NCI-H1105 (cell line): ENCODE measurements around the gene PSTPIP1.

Experiments
- DNase-seq: peaks from one replicate; lab custom pipeline; 2025; lab: John Stamatoyannopoulos, UW

The PSTPIP1 gene

DNA sequence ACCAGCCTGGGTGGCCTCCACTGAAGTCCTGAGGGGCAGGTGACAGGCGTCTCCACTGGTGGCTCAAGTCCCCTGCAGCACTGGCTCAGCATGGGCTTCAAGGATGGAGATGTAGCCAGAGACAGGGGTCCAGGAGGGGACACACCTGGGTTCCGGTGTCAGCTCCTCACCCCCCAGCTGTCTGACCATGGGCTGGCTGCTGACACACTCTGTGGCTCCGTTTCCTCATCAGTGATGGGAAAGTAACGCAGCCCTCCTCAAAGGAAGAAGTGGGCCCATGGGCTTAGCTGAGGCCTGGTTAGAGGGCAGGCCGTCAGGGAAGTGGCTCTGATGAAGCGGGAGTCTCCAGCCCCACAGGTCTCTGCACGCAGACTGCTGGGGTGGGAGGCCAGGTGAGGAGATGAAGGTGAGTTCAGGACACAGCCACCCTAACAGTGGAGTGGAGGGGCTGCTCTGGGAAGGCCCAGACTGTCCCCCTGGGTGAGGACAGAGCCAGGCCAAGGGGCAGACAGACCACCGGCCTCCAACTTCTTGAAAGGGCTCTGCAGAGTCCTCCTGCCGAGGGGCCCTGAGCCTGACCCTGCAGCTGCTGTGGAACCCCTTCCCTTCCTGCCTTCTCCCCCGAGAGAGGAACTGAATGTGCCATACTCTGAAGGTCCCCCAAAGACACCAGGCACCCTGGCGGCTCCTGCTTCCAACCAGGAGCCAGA, 24.0 kb downstream of the PSTPIP1 start:
- DNase-seq = no peak

DNA sequence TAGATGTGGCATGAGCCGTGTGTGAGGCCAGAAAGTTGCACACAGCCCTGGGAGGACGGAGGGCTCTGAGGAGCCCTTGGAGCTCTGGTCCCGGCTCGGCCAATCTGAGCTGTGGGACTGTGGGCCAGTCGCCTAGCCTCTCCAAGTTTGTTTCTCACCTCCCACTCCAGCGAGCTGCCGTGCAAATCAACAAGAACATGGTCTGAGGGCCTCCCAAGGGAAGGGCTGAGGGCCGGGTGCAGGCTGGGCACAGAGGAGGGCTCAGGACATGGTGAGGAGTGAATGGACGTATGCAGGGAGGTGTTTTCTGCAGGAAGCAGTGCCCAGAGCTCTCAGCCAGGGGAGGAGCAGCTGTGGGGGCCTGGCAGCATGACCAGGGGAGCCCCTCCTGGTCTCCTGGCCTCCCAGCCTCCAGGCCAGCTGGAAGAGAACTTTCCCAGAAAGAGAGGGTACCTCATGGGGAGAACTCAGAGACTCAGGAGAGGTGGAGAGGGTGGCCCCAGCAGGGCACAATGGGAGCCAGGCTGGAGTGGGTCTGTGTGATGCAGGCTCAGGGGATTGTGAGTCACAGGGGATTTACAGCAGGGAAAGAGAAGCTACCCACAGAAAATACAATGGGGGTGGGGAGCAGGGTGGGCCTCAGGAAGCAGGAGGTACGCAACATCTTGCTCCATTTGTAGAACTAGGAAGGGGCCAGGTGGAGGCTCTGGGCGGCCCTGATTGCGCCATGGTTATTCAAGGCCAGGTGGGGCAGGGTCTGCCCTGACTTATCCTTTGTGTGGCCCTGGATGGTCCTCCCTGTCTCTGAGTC, 24.8 kb downstream of the PSTPIP1 start:
- DNase-seq = no peak

DNA sequence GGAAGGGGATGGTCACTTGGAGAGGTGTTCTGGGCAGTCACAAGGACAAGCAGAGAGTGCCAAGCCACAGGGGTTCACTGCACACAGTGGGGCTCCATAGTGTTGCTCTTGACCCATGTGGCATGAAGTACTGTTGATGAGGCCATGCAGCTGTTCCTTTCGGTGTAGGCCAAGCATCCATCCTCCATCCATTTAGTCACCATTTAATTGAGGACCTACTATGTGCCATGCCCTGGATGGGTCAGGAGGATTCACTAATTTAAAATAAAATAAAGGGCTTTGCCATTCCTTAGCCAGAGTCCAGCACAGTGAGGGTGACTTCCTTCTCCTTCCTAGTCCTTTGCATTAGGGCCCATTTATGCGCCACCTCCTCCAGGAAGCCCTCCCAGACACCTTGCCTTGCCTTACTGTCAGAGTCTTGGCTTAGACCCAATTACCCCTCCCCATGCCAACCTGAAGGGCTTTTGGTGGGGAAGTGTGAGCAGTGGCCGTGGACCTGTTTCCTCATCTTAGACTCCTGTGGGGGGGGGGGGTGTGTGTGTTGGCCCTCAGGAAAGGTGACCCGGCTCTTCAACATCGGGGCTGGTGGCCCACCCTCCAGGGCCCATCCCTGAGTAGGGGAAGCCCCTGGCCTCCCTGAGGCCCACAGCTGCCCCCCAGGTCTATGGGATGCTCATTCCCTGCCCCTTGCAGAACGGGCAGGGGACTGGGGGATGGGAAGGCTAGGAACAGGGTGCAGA, 25.6 kb downstream of the PSTPIP1 start:
- no peak for DNase-seq

DNA sequence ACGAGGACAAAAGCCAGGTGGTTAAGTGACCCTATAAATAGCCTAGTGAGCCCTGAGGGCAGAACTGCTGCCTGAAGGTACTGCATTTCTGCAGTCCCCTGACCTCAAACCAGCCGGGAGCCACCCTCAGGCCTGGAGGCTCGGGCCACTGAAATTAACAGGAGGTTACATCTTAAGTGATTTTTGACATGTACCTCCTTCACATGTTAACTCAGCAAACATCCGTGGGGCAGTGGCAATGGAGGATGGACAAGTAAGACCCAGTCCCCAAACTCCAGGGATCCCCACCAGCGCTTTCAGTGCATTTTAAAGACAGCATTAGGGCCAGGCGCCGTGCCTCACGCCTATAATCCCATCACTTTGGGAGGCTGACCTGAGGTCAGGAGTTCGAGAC, 26.2 kb downstream of the PSTPIP1 start:
- DNase-seq = no peak

DNA sequence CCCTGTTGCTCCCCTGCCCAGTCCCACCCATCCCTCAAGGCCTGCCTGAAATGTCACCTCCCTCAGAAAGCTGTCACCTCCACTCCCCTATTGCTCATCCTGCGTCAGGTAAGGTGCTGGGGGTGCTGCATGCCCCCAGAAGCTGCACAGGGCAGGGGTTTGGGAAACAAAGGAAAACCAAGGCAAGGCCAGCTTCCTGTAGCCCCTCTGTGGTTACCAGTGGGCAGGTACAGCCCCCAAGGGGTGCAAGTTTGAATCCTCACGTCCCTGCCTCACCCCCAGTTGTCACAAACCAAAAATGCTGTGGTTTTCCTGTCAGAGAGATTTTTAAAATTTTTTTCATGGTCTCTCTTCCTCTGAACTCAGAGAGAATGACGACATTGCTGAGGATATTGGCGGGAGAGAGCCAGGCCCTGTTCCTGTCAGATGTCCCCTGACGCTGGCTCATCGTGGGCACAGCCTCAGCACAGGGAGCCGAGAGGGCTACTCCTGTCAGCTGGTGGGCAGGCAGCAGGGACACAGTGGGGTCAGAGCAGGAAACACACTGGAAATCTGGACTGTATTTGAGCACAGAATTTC, 27.0 kb downstream of the PSTPIP1 start:
- DNase-seq = no peak

DNA sequence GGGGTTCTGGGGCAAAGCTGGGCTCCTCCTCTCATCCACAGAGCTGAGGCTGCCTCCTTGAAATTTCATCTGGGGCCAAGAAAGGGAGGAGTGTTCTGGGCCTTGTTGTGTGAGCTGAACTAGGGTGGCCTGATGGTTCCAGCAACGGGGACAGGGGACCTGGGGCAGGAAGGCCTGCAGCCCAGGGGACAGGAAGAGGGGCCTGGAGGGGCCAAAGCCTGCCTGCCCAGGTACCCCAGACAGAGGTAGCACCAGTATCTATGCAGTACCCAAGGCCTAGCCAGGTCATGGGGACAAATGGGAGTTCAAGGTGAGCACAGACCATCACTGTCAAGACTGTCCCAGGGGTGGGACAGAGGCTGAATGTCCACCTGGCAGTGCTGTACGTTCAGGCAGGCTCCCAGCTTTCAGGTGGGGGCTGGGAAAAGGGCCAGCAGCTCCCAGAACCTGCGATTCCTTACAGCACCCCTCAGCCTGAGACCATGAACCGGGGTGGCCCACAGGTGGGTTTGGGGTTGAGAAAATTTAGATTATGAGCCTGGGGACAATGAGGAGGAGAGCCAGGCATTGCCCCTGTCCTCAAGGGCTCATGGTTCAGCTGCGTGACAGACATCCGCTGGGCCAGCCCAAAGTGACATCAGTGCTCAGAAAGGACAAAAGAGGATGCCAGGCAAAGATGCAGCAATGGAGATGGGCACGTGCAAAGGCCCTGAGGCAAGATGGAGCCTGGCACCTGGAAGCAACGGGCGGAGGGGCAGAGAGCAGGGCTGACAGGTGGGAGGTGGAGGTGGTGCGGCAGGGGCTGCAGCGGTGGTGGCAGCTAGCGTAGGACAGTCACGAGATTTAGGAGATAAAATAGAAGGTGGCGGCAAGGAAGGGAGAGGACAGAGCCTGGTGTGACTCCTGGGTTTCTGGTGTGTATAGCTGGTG, 28.0 kb downstream of the PSTPIP1 start:
- no peak for DNase-seq

DNA sequence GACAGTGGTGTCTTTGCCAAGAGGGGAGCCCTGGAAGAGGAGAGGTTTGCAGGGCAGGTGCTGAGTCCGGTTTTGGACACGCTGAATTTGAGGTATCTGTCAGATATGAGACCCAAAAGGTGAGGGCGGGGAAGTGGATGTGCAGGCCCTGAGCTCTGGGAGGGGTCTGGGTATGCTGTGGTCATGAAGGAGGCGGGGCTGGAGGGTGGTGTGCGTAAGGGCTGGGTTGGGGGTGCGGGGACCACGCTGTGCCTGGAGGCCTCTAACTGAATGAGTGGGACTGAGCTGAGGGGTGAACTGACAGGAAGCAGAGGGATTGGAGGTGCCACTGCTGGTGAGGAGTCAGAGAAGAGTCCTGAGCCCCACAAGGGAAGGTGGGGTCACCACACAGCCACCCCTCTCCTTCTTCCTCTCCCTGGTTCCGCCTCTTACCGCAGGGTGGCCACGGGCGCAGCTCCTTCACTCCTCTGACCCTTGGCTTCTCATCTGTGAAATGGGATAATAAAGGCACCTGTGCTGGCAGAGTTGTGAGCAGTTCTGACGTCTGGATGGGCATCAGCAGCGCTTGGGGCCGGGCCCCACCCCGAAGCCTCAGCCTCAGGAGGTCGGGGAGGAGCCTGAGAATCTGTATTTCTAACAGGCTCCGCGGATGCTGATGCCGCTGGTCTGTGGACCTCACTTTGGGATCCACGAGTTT, 28.8 kb downstream of the PSTPIP1 start:
- DNase-seq = no peak

DNA sequence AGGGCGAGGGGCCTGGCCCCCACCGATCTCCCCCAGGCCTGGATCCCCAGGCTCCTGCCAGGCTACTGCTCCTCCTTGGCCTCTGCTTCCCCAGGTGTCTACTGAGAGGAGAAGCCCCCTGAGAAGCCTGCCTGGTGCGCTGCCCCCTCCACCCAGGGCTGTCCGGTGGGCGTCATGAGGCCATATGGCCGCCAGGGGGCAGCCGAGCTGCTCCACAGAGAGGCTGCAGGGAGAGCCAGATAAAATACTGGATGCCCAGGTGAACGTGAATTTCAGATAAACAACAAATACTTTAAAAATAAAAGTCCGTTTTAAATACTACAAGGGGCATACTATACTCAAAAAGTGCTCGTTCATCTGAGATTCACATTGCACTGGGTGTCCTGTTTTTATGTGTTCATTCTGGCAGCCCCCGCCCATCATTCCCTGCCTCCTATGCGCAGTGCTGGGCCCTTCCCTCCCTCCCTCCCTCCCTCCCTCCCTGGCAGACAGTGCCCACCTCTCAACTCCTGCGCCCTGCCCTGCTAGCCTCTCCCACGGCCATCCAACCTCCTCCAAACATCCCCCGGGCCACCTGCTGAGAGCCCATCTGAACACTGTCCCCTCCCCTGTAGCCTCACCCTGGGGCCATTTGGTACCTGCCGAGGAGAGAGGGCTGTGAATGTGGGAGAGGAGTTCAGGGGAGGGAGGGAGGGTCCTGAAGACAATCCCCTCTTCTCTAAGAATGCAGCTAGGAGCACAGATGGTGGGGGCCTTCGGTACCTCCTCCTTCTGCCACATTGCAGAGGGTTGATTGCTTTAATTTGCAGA, 29.6 kb downstream of the PSTPIP1 start:
- DNase-seq = peak; percentile 13

DNA sequence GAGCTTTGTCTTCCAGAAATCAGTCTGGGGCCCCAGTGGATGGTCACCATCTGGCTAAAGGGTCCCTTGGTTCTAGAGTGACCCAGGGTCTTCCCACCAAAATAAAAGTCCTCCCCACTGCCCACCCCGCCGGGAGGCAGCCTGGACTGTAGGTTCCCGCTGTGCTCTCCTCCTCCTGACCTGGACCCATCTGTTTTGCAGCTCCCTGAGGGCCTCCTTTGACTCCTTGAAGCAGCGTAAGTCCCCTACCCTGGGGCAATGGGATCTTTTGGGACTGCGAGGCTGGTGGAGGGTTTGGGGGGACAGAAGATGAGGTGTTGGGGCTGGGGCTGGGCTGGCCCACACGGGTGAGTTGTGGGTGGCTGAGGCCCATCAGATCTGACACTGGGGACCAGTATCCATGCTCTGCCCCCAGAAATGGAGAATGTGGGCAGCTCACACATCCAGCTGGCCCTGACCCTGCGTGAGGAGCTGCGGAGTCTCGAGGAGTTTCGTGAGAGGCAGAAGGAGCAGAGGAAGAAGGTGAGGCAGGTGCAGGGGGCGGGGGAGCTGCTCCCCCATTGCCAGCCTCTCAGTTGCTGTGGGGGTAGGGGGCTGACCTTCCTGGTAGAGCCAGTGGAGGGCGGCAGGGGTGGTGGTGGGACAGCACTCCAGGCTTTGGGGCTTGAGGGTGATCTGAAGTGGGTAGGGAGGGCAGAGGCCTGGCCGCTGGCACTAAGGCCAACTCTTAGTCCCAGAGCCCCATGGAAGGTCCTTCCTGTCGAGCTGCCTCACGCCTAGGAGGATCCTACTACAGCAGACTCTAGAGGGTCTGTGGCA, 30.4 kb downstream of the PSTPIP1 start:
- DNase-seq = no peak

DNA sequence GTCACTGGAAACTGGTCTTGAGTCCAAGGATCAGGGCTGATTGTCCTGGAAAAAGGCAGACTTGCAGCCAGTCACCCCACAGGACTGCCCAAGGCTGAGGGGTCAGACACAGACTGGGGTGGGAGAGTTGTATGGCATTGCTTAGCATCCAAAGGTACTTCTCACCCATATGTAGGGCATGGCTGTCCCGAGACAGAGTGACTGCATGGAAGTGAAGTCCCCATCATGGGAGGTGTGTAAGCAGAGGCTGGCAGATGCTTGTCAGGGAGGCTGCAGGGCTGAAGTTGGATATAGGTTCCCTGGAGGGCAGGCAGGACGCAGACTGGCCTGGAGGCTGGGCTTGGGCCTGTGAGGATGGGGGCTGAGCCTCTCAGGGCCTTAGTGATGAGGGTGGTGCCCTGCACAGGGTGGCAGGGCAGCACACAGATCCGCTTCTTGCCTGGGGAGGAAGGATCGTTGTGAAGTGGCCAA, 31.1 kb downstream of the PSTPIP1 start:
- no peak for DNase-seq

DNA sequence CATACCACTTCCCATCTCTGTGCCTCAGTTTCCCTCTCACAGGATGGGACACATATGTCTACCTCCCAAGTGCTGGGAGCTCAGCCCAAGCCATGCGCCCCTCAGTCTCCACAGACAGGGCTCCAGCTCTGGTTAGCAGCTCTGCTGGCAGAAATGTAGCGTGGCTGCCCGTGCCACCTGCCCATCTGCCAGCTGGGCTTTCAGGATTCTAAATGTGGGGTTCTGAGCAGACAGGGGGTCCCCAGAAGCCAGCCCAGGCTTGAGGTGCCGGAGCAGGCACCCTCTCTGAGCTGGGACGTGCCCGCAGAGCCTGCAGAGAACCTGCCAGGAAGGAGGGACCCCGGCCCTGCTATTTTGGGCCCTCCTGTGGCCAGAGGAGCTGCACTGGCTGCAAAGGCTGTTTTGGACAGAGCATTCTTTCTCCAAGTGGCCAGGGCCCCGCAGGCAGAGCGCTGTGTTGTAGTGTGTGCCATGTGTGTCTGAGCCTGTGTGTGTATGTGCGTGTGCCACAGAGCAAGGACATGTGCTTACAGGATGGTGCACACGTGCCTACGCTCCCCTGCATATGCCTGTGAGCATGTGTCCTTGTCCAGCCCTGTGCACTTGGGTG, 31.7 kb downstream of the PSTPIP1 start:
- no peak for DNase-seq

DNA sequence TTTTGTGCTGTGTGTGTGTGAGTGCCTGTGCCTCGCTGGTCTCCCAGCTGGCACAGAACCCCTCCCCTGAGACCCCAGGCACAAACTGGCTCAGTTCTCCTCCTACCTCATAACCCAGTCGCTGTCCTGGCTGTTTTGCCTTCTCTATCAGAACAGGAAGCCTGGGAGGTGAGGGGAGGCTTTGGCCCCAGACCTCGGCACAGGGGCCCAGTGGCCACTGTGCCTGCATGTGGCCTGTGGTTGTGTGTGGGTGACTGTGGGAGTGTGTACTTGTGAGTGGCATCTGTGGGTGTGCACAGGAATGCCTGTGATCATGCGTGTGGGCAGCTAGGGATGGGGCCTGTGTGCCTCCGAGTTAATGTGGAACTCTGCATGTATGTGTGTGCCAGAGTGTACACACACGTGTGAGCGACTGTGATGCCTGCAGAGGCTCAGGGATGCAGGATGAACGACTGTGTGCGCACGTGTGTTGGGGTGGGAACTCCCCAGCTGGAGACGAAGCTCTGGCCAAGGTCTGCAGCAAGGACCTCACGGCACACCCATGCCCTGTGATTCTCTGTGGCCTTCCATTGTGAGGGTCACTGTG, 32.3 kb downstream of the PSTPIP1 start:
- no peak for DNase-seq

DNA sequence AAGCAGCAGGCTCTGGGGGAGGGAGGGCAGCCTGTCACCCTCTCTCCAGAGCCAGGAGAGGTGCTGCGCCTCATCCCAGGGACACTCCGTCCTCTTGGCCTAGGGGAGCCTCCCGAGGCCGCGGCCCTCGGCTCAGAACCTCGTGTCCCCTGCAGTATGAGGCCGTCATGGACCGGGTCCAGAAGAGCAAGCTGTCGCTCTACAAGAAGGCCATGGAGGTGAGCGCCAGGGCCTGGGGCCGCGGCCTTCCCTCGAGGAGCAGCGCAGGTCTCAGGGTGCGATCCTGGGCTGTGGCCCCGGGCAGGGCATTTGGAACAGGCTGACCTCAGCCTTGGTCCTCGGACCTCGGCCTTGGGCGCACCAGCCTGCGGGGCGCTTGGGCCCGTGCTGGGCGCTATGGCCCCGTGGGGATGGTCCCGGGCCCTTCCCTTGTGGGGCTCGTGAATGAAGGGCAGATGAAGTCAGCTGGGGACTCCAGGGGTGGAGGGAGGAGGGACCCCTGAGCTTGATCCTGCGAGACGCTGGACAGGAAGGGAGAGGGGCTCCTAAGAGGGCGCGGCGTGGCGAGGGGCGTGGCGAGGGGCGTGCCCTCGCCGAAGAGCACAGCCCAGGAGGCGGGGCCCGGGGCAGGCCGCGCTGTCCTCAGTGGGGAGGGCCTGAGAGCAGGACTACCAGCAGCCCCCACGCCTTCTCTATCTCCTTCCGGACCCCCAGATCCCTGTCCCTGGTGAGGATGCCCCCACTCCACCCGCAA, 32.9 kb downstream of the PSTPIP1 start:
- DNase-seq = no peak

DNA sequence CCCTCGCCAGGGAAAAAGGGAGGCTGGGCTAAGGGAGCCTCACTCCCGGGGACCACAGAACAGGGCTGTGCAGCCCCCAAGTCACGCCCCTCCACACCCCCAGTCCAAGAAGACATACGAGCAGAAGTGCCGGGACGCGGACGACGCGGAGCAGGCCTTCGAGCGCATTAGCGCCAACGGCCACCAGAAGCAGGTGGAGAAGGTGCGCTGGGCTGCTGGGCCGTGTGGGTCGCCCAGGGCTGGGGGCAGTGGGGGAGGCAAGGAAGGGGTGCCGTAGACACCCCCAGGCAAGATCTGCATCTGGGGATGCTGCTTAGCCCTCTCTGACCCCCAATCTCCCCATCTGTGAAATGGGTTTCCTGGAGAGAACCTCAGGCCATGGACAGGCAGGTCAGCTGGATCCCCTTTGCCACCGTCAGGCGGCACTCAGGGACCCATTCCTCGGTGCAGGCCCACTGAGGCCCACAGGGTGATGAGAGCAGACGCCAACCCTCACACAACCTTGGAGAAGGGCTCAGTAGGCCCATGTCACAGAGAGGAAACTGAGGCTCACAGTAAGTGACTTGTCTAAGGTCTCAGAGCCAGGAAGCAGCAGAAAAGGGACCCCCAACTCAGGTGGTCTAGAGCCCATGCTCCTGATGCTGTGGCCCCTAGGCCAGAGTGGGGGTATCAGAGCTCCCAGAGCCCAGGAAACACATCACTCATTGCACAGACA, 33.7 kb downstream of the PSTPIP1 start:
- DNase-seq = no peak

DNA sequence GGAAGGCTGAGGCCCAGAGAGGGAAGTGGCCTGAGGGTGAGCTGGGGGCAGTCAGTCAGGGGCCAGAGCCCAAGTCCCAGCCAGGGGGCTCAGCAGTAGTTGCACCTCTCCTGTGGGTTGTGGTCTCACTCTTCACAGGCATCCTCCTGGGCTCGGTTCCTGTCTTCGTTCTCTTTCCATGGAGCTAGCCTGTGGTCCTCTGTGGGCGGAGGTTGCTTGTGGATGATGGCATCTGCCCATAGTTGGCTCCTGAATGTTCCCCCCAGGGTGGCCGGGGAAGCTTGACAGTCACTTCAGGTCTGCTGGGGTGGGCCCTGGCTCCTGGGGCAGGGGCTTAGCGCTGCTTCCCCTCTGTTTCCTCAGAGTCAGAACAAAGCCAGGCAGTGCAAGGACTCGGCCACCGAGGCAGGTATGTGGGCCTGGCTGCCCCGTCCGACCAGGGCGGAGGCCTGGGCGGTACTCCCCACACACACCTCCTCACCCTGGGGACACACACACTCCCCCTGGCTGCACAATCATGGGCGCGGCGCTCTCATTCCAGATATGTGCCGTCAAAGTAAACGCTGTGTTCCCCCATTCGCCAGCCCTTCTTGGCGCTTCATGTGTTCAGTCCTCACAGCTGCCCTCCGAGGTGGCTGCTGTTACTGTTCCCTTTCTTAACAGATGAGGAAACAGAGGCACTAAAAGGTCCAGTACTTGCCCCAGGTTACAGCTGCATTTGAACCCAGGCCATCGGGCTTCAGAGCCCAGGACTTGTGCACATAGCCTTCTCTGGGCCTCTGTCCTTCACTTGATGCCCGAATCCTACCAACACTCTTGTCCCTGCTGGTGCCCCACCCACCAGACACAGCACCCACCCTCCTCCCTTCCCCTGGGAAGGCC, 34.5 kb downstream of the PSTPIP1 start:
- DNase-seq = no peak
